Astrocyte of the spinal cord (primary cell): ENCODE data around the gene SLMAP.
A peak's percentile ranks its signal among the peaks of the same experiment; 100 is the strongest.

Experiments used
- DNase-seq: peaks from one replicate; pipeline ENCODE4 v3.0.0; 2011; ENCODE audit warnings: low read depth, low spot score
- H3K4me3 ChIP-seq: 2 replicates; pipeline ENCODE4 v1.5.1; 2011; ENCODE audit warnings: low read depth, mild to moderate bottlenecking, low read length, moderate library complexity
- in situ Hi-C: cut with HindIII; loops from 2 replicates; pipeline ENCODE4 v1.10.0; 2017; ENCODE audit warnings: low sequenced_read_pairs
- TF ChIP-seq, protein P1 (sequence below): IDR thresholded peaks from 2 replicates; pipeline ENCODE4 v1.5.1; 2012; ENCODE audit warnings: low read depth, mild to moderate bottlenecking, low read length, inconsistent platforms

SLMAP gene

DNA sequence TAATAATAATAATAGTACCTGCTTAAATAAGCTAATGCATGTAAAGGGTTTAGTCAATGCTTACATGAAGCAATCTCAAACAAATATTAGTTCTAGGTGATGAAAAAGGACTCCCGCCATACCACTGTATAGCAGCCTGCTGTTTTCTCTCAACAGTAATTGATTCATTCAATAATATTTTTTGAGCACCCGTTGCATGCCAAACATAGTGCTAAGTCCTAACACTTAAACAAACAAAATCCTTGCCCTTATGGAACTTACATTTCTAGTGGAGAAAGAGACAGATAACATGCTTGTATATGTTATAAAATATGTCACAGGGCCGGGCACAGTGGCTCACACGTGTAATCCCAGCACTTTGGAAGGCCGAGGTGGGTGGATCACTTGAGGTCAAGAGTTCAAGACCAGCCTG is 190.9 kb downstream of the SLMAP start:
- no peak overlapping the region for H3K4me3 ChIP-seq
- no peak for DNase-seq
- TF ChIP-seq, protein P1, sequence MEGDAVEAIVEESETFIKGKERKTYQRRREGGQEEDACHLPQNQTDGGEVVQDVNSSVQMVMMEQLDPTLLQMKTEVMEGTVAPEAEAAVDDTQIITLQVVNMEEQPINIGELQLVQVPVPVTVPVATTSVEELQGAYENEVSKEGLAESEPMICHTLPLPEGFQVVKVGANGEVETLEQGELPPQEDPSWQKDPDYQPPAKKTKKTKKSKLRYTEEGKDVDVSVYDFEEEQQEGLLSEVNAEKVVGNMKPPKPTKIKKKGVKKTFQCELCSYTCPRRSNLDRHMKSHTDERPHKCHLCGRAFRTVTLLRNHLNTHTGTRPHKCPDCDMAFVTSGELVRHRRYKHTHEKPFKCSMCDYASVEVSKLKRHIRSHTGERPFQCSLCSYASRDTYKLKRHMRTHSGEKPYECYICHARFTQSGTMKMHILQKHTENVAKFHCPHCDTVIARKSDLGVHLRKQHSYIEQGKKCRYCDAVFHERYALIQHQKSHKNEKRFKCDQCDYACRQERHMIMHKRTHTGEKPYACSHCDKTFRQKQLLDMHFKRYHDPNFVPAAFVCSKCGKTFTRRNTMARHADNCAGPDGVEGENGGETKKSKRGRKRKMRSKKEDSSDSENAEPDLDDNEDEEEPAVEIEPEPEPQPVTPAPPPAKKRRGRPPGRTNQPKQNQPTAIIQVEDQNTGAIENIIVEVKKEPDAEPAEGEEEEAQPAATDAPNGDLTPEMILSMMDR, result no peak
- in situ Hi-C loops, result no loop called here

DNA sequence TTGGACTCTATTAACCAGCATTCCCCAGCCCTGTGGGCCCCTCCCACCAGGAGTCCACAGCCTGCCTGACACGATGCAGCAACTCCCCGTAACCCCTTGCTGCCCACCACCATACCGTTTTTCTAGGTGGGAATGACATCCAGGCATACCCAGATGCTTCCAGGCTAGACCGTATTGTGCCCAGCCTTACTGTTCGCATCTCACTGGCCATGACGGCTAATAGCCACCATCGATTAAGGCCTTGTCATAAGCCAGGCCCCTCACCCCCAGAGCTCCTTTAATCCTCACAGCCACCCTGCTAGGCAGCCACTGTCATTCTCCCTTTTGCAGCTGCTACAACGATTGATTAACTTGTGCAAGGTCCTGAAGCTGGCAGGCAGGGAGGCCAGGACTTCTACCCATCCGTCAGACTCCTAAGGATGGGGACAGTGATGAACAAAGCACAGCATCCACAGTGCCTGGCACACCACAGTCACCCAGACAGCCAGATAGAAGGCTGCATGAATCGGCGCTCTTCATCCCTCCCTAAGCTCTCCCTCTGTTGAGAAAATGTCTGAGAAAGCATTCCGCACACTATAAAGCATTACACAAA is 192.1 kb downstream of the SLMAP start:
- TF ChIP-seq, protein P1, result no peak
- in situ Hi-C loops, result no loop called here
- no peak overlapping the region for H3K4me3 ChIP-seq
- no peak for DNase-seq

DNA sequence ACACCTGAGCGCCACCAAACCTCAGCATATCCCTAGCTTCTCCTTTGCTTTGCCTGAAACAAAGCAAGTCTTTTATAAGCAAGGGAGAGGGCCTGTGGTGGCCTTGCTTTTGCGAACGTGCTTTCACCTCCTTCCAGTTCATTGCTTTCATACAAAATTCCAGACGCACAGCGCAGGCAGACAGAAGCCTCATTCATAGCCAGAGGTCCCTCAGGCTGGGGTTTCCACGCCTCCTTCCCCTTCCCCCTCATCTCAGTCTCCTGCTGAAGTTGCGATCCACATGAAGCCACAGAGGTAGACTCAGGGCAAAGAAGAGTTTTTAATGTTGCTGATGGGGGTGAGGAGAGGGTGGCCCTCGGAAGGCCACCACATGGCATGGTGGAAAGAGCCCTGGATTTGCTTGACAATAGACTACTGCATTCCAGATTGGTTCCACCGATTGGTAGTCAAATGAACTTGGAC is 192.7 kb downstream of the SLMAP start:
- in situ Hi-C loops, result no loop called here
- no peak overlapping the region for H3K4me3 ChIP-seq
- peak; percentile 43 for DNase-seq
- TF ChIP-seq, protein P1, result no peak

DNA sequence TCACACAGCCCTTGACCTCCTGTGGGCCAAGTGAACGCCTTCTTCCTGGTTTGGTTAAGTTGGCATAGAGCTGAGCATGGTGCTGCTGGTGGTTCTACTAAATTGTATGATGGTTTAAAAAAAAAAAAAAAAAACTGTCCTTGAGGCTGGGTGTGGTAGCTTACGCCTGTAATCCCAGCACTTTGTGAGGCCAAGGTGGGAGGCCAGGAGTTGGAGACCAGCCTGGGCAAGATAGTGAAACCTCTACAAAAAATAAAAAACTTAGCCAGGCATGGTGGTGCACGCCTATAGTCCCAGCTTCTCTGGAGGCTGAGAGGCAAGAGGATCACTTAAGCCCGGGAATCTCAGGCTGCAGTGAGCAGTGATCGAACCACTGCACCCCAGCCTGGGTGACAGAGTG is 193.2 kb downstream of the SLMAP start:
- TF ChIP-seq, protein P1, result no peak
- no peak for DNase-seq
- no peak overlapping the region for H3K4me3 ChIP-seq
- in situ Hi-C loops, result no loop called here

DNA sequence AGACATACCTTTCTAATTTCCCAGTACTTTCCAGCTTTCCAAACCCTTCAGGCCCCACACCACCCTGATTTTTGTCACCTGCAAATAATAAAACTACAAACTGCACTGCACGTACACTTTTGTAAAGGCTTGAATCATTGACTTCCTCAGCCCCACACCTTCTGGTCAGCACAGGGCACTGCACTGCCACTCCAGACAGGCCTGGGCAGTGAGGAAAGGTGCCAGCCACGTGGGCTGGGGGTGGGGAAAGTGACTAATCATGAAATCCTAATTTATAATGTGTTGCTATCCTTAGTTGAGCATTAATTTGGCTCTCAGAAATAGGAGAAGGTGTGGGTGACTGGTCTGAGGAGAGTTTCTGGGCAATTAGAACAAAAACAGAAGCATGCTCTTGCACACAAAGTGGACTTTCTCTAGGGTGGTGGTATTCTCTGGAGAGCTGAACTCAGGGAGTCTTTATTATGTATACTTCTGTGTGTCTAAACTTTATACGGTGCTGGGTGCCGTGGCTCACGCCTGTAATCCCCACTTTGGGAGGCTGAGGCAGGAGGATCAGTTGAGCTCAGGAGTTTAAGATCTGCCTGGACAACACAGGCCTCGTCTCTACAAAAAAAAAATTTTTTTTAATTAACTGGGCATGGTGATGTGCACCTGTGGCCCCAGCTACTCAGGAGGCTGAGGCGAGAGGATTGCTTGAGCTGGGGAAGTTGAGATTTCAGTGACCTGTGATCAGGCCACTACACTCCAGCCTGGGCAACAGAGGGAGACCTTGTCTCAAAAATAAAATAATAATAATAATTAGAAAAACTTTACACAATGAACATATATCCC is 193.9 kb downstream of the SLMAP start:
- DNase-seq, result no peak
- TF ChIP-seq, protein P1, result peak; percentile 32
- in situ Hi-C loops, result no loop called here
- H3K4me3 ChIP-seq, result no peak overlapping the region

DNA sequence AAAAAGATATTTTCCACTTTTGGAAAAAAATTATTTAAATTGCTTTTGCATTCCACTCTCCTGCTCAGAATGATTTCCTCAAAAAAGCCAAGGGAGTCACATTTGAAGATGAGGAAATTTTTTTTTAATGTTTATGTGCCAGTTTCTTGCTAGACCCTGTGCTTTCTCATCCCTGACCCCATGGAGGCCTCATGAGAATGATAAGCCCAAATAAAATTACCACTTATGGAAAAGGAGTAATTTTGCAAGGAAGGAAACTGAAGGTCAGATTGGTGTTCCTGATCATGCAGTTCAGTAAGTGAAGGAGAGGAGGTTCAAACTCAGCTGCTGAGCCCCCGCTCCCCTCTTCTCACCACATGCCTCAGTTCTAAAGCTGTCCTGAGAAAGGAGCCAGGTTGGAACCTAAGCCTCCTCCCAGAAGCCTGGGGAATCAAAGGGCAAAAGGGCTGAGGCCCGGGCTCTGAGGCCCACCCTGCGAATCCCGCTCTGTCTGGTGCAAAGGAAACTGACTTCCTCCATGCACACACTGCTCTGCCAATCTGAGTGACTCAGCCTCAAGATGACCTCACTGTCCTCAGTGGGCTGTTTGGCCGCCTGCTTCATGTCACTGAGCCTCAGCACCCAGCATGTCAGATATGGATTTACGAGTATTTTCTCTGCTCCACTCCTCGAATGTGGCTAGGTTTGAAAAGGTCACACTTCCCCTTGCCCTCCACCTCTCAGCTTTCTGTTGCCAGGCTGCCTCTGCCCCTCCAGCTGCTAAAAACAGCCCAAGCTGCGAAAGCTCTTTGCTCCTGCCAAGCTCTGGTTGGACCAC is 195.2 kb downstream of the SLMAP start:
- TF ChIP-seq, protein P1, result no peak
- DNase-seq, result peak; percentile 75
- no peak overlapping the region for H3K4me3 ChIP-seq
- in situ Hi-C loops, result no loop called here
